Mucosa of descending colon (tissue), 3 donors: ENCODE measurements around the gene POLR3B. TPM values are rescaled to one million over a fixed set of nuclear protein-coding genes. Genes with fewer than 3 reads are reported as not detected.
A peak's percentile ranks its signal among the peaks of the same experiment; 100 is the strongest.
"Not testable (repeated sequence)": the region's sequence is repeated elsewhere in the genome, so short reads cannot be mapped to it uniquely, and the experiment has no call there.

Experiments used
- ATAC-seq: fragments of 200-7000 bp; cut with Tn5 transposase; one replicate; pipeline ENCODE4 v1.9.1; 2020; ENCODE audit warnings: mild to moderate bottlenecking, moderate library complexity
- DNase-seq, 3 donors: peaks; one replicate each; pipeline ENCODE4 v3.0.0-alpha.2; 2020
- H3K36me3 ChIP-seq: fragments of 200-600 bp; one replicate; pipeline ENCODE4 v1.8.0; 2021; ENCODE audit warnings: low read depth, mild to moderate bottlenecking
- H3K4me1 ChIP-seq: fragments of 200-600 bp; one replicate; pipeline ENCODE4 v1.8.0; 2021; ENCODE audit warnings: low read depth, mild to moderate bottlenecking
- H3K4me3 ChIP-seq: fragments of 200-600 bp; one replicate; pipeline ENCODE4 v1.8.0; 2021; ENCODE audit warnings: mild to moderate bottlenecking
- H3K9me3 ChIP-seq: fragments of 200-600 bp; one replicate; pipeline ENCODE4 v1.8.0; 2021; ENCODE audit warnings: mild to moderate bottlenecking
- CTCF ChIP-seq: fragments of 200-600 bp; IDR thresholded peaks from one replicate; pipeline ENCODE4 v1.8.0; 2022; ENCODE audit warnings: antibody characterized with exemption, mild to moderate bottlenecking
- intact Hi-C, 2 donors: fragments of 100-400 bp; cut with DNase I in 1 of 2; cut with micrococcal nuclease in 1 of 2; formaldehyde crosslinking; loops; one replicate each; pipeline versions ENCODE4 v1.11.0 to v1.11.1; 2022; cut with DNase I, micrococcal nuclease
- total RNA-seq, 3 donors: library from RNA; stranded (reverse); fragmentation: NEBNext Ultra II Directional in 2 of 3; extraction: Animal tissue kit (Norgen Biotek cat#: 25700) in 2 of 3; gene quantifications; one replicate each; pipeline versions ENCODE4 v1.2.1 to v1.2.4, GENCODE V29; 2021 to 2023
- donor health status: DM: no; HTN: no; CAD: no; lungs with moderate emphysema.
- donor health status: DM: no; HTN: no; CAD: no.
- donor health status: DM: no; HTN: yes; CAD: no.

POLR3B gene
- total RNA-seq, 3 donors from 2014 or later, result 6.6 to 8.7 (median 8.5) TPM

GRCh38 chr12:106455111-106455510, 97.6 kb downstream of the POLR3B start:
- DNase-seq (no peak), ATAC-seq (no peak)
- H3K4me3 ChIP-seq, result no peak overlapping the region
- no peak for TF ChIP-seq CTCF
- no peaks in the 10 kb centered on the region for H3K4me1 ChIP-seq
- intact Hi-C loops, result no loop called here
- H3K36me3 ChIP-seq, result no peaks in the 10 kb centered on the region
- H3K9me3 ChIP-seq, result no peaks in the 10 kb centered on the region

GRCh38 chr12:106459124-106459523, 101.6 kb downstream of the POLR3B start:
- ATAC-seq, result no peak
- H3K36me3 ChIP-seq, result no peaks in the 10 kb centered on the region

GRCh38 chr12:106459534-106459933, 102.0 kb downstream of the POLR3B start:
- no peak for ATAC-seq
- intact Hi-C loops, result no loop called here

More at GRCh38 chr12:106459124-106459523, 101.6 kb downstream of the POLR3B start:
- Histone ChIP-seq H3K4me1 (no peaks in the 10 kb centered on the region), H3K9me3 (no peaks in the 10 kb centered on the region), H3K4me3 (no peak overlapping the region)
- intact Hi-C loops, result no loop called here
- no peak for DNase-seq
- TF ChIP-seq CTCF, result no peak

GRCh38 chr12:106461730-106462129, 104.2 kb downstream of the POLR3B start:
- no peak for TF ChIP-seq CTCF
- Histone ChIP-seq H3K36me3 (no peaks in the 10 kb centered on the region), H3K4me3 (no peak overlapping the region), H3K4me1 (no peaks in the 10 kb centered on the region), H3K9me3 (no peaks in the 10 kb centered on the region)
- no peak for ATAC-seq
- DNase-seq, result no peak
- intact Hi-C loops, result no loop called here

More at GRCh38 chr12:106459534-106459933, 102.0 kb downstream of the POLR3B start:
- no peaks in the 10 kb centered on the region for H3K4me1 ChIP-seq
- no peak for TF ChIP-seq CTCF
- no peak for DNase-seq
- H3K4me3 ChIP-seq, result no peak overlapping the region
- no peaks in the 10 kb centered on the region for H3K9me3 ChIP-seq
- H3K36me3 ChIP-seq, result no peaks in the 10 kb centered on the region

GRCh38 chr12:106465605-106466004, 108.1 kb downstream of the POLR3B start:
- intact Hi-C loops, ATAC-seq: not testable (repeated sequence)

GRCh38 chr12:106475662-106476061, 118.1 kb downstream of the POLR3B start:
- intact Hi-C loops, DNase-seq, ATAC-seq: not testable (repeated sequence)

More at GRCh38 chr12:106465605-106466004, 108.1 kb downstream of the POLR3B start:
- not testable (repeated sequence) for H3K36me3 ChIP-seq, H3K9me3 ChIP-seq, DNase-seq, H3K4me1 ChIP-seq, H3K4me3 ChIP-seq

GRCh38 chr12:106477627-106478026, 120.1 kb downstream of the POLR3B start:
- H3K9me3 ChIP-seq, intact Hi-C loops, H3K4me1 ChIP-seq, ATAC-seq, H3K4me3 ChIP-seq, H3K36me3 ChIP-seq: not testable (repeated sequence)
- DNase-seq, result peak in 2 of 3 donors; percentile 1 to 24

More at GRCh38 chr12:106475662-106476061, 118.1 kb downstream of the POLR3B start:
- not testable (repeated sequence) for H3K9me3 ChIP-seq, H3K4me3 ChIP-seq, H3K36me3 ChIP-seq, H3K4me1 ChIP-seq
